ENCODE results near the gene KLF16.
A peak's percentile ranks its signal among the peaks of the same experiment; 100 is the strongest.
"Not testable (repeated sequence)": the region's sequence is repeated elsewhere in the genome, so short reads cannot be mapped to it uniquely, and the experiment has no call there.

KLF16 gene

GRCh38 chr19:1863328-1863637 lies at the start of gene KLF16:
Gene KLF16 (minus strand): TSS chr19:1863579. CDS start chr19:1863497, 82 bp downstream.
- intact Hi-C loops (cut with DNase I): no loop called here
- DNase-seq: no peak

GRCh38 chr19:1912760-1913505 lies 49.6 kb upstream of the KLF16 start:
- DNase-seq: no peak
- intact Hi-C loops (cut with DNase I): no loop called here

- intact Hi-C loops (cut with DNase I): no loop called here
- DNase-seq: no peak
These were observed 48.6 kb upstream of the KLF16 start for GRCh38 chr19:1911995-1912394.

GRCh38 chr19:1911098-1911497 lies 47.7 kb upstream of the KLF16 start:
- intact Hi-C loops (cut with DNase I): no loop called here
- no peak for DNase-seq

GRCh38 chr19:1910177-1910576 lies 46.8 kb upstream of the KLF16 start:
- intact Hi-C loops (cut with DNase I): no loop called here
- DNase-seq: peak in 1 of 10 donors; percentile 33

- DNase-seq: no peak
- intact Hi-C loops (cut with DNase I): no loop called here
These were observed 46.3 kb upstream of the KLF16 start for GRCh38 chr19:1909761-1910080.

- intact Hi-C loops (cut with DNase I): no loop called here
These were observed 44.9 kb upstream of the KLF16 start for GRCh38 chr19:1908364-1908678.

GRCh38 chr19:1907563-1908363 lies 44.4 kb upstream of the KLF16 start:
- peak in 3 of 10 donors; percentile 35 to 88 (median 48) for DNase-seq
- intact Hi-C loops (cut with DNase I): no loop called here

More at GRCh38 chr19:1908364-1908678, 44.9 kb upstream of the KLF16 start:
- no peak for DNase-seq

GRCh38 chr19:1906985-1907562 lies 43.7 kb upstream of the KLF16 start:
- intact Hi-C loops (cut with DNase I): no loop called here

GRCh38 chr19:1905863-1906375 lies 42.5 kb upstream of the KLF16 start:
- DNase-seq: peak in 1 of 10 donors; percentile 68
- intact Hi-C loops (cut with DNase I): loop anchor here (2.0 kb wide), 1 partner anchor 21 kb away; the partner anchor contains the start of gene ABHD17A

More at GRCh38 chr19:1906985-1907562, 43.7 kb upstream of the KLF16 start:
- DNase-seq: no peak

GRCh38 chr19:1905110-1905862 lies 41.9 kb upstream of the KLF16 start, which contains the start of the genes ADAT3 and SCAMP4:
Gene ADAT3 (plus strand): TSS chr19:1905399. CDS start chr19:1912048, 6,649 bp downstream.
Gene SCAMP4 (plus strand): TSS chr19:1905399. CDS start chr19:1915020, 9,621 bp downstream.
- peak; percentile 98 to 100 (median 99) for DNase-seq
- intact Hi-C loops (cut with DNase I): loop anchor here (2.0 kb wide), 1 partner anchor 20 kb away; the partner anchor contains the start of gene ABHD17A

- intact Hi-C loops (cut with DNase I): loop anchor here (2.0 kb wide), 1 partner anchor 20 kb away; the partner anchor contains the start of gene ABHD17A
- no peak for DNase-seq
These were observed 41.4 kb upstream of the KLF16 start for GRCh38 chr19:1904860-1905109.

GRCh38 chr19:1902923-1903322 lies 39.5 kb upstream of the KLF16 start:
- no peak for DNase-seq
- intact Hi-C loops (cut with DNase I): no loop called here

GRCh38 chr19:1901940-1902404 lies 38.6 kb upstream of the KLF16 start:
- DNase-seq: peak in 1 of 10 donors; percentile 36
- intact Hi-C loops (cut with DNase I): no loop called here

- DNase-seq: peak in 1 of 10 donors; percentile 70
- intact Hi-C loops (cut with DNase I): no loop called here
These were observed 33.1 kb upstream of the KLF16 start for GRCh38 chr19:1896508-1896907.

- no peak for DNase-seq
- intact Hi-C loops (cut with DNase I): no loop called here
These were observed 30.4 kb upstream of the KLF16 start for GRCh38 chr19:1893791-1894190.

- DNase-seq: no peak
- intact Hi-C loops (cut with DNase I): no loop called here
These were observed 26.5 kb upstream of the KLF16 start for GRCh38 chr19:1889907-1890306.

- intact Hi-C loops (cut with DNase I): no loop called here
- no peak for DNase-seq
These were observed 25.0 kb upstream of the KLF16 start for GRCh38 chr19:1888385-1888784.

- intact Hi-C loops (cut with DNase I); DNase-seq: not testable (repeated sequence)
These were observed 23.0 kb upstream of the KLF16 start for GRCh38 chr19:1886360-1886759.

- peak; percentile 89 to 99 (median 94) for DNase-seq
- intact Hi-C loops (cut with DNase I): loop anchor here (2.0 kb wide), 1 partner anchor 19 kb away; the partner anchor contains the start of genes ADAT3 and SCAMP4
These were observed 22.2 kb upstream of the KLF16 start, which contains the start of gene ABHD17A for GRCh38 chr19:1885398-1886119. Gene ABHD17A (minus strand): TSS chr19:1885496. CDS start chr19:1881566, 3,930 bp downstream.
